HFF-Myc (cell line): Measurements from ENCODE around the gene CHST2.

Experiments used
- DNase-seq: peaks from one replicate; pipeline ENCODE4 v3.0.0-alpha.2; 2011; ENCODE audit warnings: low read depth; ENCODE audit errors: extremely low read depth
- H3K4me3 ChIP-seq: replicated peaks from 2 replicates; pipeline ENCODE4 v1.5.1; 2011; ENCODE audit warnings: low read depth, mild to moderate bottlenecking, control low read depth, low read length
- TF ChIP-seq, protein P1 (sequence below): IDR thresholded peaks from 2 replicates; pipeline ENCODE4 v1.5.1; 2012; ENCODE audit warnings: mild to moderate bottlenecking, low read depth, low read length, control low read depth; ENCODE audit errors: missing control alignments

Gene CHST2

DNA sequence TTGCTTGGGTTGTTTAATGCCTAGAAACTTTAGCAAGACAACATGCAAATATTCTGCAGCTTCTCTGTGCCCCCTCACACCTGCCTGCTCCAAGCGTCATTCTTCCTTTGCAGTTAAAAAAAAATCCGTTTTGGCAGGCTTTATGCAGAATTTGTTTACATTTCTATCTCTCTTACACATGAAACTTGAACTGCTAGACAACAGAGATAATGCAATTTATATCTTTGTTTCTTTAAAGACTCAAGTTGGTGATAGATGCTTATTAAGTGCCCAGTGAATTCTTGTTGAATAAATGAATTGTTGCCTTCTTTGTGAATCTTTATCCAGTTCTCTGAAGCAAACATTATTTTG, 53.2 kb downstream of the CHST2 start:
- H3K4me3 ChIP-seq: no peak overlapping the region
- DNase-seq: no peak
- TF ChIP-seq, protein P1, sequence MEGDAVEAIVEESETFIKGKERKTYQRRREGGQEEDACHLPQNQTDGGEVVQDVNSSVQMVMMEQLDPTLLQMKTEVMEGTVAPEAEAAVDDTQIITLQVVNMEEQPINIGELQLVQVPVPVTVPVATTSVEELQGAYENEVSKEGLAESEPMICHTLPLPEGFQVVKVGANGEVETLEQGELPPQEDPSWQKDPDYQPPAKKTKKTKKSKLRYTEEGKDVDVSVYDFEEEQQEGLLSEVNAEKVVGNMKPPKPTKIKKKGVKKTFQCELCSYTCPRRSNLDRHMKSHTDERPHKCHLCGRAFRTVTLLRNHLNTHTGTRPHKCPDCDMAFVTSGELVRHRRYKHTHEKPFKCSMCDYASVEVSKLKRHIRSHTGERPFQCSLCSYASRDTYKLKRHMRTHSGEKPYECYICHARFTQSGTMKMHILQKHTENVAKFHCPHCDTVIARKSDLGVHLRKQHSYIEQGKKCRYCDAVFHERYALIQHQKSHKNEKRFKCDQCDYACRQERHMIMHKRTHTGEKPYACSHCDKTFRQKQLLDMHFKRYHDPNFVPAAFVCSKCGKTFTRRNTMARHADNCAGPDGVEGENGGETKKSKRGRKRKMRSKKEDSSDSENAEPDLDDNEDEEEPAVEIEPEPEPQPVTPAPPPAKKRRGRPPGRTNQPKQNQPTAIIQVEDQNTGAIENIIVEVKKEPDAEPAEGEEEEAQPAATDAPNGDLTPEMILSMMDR: no peak

DNA sequence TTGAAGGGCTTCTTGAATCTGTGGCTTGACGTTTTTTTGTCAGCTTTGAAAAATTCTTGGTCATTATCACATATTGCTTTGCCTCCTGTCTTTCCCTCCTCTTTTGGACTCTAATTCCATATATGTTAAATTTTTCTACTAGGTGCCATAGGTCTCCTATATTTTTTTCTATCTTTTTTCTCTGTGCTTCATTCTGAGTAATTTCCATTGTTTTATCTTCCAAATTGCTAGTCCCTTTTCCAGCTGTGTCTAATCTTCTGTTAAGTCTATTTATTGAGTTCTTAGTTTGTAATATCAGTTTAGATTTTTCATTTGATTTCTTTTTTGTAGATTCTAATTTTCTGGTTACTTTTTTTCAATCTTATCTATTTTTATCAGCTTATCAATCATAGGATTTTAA, 53.7 kb downstream of the CHST2 start:
- TF ChIP-seq, protein P1: no peak
- DNase-seq: no peak

More for the DNA sequence above, 53.7 kb downstream of the CHST2 start:
- no peak overlapping the region for H3K4me3 ChIP-seq
